Activated CD8-positive, alpha-beta memory T cell treated with anti-CD3 and anti-CD28 coated beads, Interleukin-2, amount 10 ng/mL, durations not matched to agents 7 days and 5 days (primary cell): ENCODE measurements around the gene CORO2A. TPM values are rescaled to one million over a fixed set of nuclear protein-coding genes. Genes with fewer than 3 reads are reported as not detected.
"Not testable (repeated sequence)": the region's sequence is repeated elsewhere in the genome, so short reads cannot be mapped to it uniquely, and the experiment has no call there.

Experiments used
- ATAC-seq: fragments of 150-1000 bp; cut with Tn5 transposase; one replicate; pipeline ENCODE4 v1.10.0; 2021; ENCODE audit warnings: moderate library complexity
- CTCF ChIA-PET: fragments of 350-600 bp; sonication (Branson Sonifier 250); formaldehyde crosslinking; loops from one replicate; lab custom pipeline; 2021; ENCODE audit warnings: antibody characterized with exemption; lab: Charles Lee
- DNase-seq: peaks from one replicate; pipeline ENCODE4 v3.0.0-alpha.2; 2020
- H3K27ac Mint-ChIP-seq: one replicate; pipeline ENCODE4 v1.8.0; 2021; ENCODE audit warnings: mild to moderate bottlenecking, mixed read lengths
- H3K27me3 Mint-ChIP-seq: one replicate; pipeline ENCODE4 v1.8.0; 2021; ENCODE audit warnings: mixed read lengths
- H3K36me3 Mint-ChIP-seq: one replicate; pipeline ENCODE4 v1.8.0; 2021; ENCODE audit warnings: mild to moderate bottlenecking, mixed read lengths
- H3K4me1 Mint-ChIP-seq: one replicate; pipeline ENCODE4 v1.8.0; 2021; ENCODE audit warnings: mixed read lengths
- H3K4me3 Mint-ChIP-seq: one replicate; pipeline ENCODE4 v1.8.0; 2021; ENCODE audit warnings: mild to moderate bottlenecking, moderate library complexity, mixed read lengths
- H3K9me3 Mint-ChIP-seq: one replicate; pipeline ENCODE4 v1.8.0; 2022; ENCODE audit warnings: low read depth, mixed read lengths
- total RNA-seq, 2 experiments: library from RNA; stranded (reverse); gene quantifications; one replicate each; pipeline ENCODE4 v1.2.3, GENCODE V29; 2021

CORO2A gene
- total RNA-seq, 2 experiments from 2014 or later: 6.2 to 11.5 TPM

DNA sequence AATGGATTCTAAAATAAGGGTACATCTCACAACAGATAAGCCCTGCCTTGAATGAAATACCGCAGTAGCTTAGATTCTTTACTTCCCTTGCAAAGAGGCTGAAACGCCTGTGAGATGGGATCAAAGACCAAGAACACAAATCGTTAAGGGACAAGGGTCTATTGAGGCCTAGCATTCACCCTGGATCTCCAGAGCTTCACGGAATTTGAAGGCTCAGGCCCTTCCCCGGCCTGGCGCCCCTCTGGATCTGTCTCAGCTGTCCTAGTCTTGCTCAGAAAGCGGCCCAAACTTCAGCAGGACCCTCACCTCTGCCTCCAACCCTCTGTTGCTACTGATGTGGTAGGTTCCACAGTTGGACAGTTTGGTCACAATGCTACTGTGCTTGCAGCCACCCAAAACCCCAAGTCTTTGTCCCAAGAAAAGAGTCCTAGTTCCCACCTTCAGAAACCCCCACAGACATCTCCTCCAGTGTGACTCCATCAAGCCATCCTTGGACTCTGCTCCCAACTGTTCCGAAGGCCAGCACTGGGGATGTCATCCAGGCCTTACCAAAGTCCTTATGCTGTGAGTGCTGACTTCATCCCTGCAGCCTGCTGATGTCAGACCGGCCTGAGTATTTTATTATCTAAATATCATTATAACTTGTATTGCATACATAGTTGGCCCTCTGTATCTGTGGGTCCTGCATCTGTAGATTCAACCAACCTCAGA is 9.4 kb downstream of the CORO2A start:
- H3K9me3 Mint-ChIP-seq: no peaks in the 10 kb centered on the region
- DNase-seq (no peak), ATAC-seq (no peak)
- CTCF ChIA-PET: no interaction called here
- H3K27me3 Mint-ChIP-seq: no peaks in the 10 kb centered on the region
- no peak overlapping the region for H3K27ac Mint-ChIP-seq
- H3K36me3 Mint-ChIP-seq: no peaks in the 10 kb centered on the region
- no peak overlapping the region for H3K4me3 Mint-ChIP-seq
- H3K4me1 Mint-ChIP-seq: peaks cover 9% of the 10 kb centered on the region

DNA sequence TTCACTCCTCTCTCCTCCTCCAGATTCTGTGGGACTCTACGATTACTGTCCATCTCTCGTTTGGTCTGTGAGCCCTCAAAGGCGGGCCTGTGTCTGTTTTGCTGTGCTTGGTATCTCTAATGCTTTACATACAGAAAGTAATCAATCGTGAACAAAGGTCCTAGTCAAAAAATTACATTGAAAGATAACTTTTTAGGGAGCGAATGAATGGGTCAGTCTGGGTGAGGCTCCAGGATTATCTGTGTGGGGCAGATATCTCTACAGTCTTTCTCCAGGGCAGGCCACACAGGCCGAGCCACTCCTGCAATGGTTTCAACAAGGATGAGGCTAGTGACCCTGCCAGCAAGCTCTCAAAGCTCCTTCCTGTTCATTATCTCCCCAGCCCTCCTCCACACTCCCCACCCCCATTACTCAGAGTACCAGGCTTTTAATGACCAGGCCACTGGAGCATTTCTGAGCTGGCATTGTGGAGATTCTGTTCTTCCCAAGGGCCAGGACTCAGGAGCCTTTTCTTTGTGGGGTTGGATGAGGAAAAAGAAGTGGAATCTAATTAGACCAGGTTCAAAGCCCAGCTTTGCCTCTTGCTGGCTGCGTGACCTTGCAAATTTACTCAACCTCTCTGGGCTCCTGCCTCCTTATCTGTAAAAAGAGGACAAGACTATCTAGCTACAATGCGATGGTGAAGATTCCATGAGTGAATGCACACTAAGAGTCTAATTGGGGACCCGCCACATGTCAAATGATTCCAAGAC is 10.2 kb downstream of the CORO2A start:
- H3K9me3 Mint-ChIP-seq: no peaks in the 10 kb centered on the region
- DNase-seq (no peak), ATAC-seq (no peak)
- no peak overlapping the region for H3K4me3 Mint-ChIP-seq
- H3K27ac Mint-ChIP-seq: no peak overlapping the region
- H3K4me1 Mint-ChIP-seq: peaks cover 9% of the 10 kb centered on the region
- H3K27me3 Mint-ChIP-seq: no peaks in the 10 kb centered on the region
- H3K36me3 Mint-ChIP-seq: no peaks in the 10 kb centered on the region
- CTCF ChIA-PET: no interaction called here

DNA sequence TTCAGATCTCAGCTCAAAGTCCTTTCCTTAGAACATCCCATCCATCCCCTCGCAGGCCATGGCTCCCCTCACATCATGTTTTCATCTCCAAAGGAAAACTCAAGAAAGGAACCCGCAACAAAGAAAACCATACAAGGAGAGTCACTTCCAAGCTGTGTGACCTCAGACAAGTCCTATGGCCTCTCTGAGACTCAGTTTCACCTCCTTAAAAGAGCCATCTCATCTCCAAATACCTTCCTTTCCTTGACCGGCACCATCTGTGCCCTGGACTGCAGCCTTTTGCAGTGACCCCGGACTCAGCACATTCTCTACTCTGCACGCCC is 10.7 kb downstream of the CORO2A start:
- Mint-ChIP-seq H3K4me3 (no peak overlapping the region), H3K27ac (peak overlapping the region; percentile 19), H3K4me1 (peaks cover 9% of the 10 kb centered on the region), H3K36me3 (no peaks in the 10 kb centered on the region), H3K9me3 (no peaks in the 10 kb centered on the region), H3K27me3 (no peaks in the 10 kb centered on the region)
- CTCF ChIA-PET: no interaction called here
- ATAC-seq: no peak
- no peak for DNase-seq

DNA sequence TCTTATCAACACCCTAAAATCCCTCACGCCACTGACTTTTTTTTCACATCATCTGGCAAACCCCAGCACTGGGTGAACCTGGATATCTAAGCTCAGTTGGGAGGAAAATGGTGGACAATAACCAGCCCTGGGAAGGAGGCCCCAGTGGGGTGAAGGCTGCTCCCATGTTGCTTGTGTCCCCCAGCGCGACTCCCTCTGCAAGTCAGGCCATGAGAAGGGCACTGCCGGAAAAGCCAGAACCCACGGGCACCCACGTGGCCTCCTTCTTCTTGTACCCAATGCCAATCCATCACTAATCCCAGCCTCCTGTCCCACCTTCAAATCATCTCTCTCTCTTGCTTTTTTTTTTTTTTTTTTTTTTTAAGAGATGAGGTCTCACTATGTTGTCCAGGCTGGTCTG is 11.4 kb downstream of the CORO2A start:
- Mint-ChIP-seq H3K4me3 (no peak overlapping the region), H3K4me1 (peaks cover 9% of the 10 kb centered on the region), H3K36me3 (no peaks in the 10 kb centered on the region), H3K27ac (no peak overlapping the region), H3K27me3 (no peaks in the 10 kb centered on the region), H3K9me3 (no peaks in the 10 kb centered on the region)
- ATAC-seq: no peak
- no peak for DNase-seq
- CTCF ChIA-PET: interaction anchor here (0.8 kb wide), 1 partner anchor 10 kb away, joined by 3 read pairs; no protein-coding TSS in a partner anchor

DNA sequence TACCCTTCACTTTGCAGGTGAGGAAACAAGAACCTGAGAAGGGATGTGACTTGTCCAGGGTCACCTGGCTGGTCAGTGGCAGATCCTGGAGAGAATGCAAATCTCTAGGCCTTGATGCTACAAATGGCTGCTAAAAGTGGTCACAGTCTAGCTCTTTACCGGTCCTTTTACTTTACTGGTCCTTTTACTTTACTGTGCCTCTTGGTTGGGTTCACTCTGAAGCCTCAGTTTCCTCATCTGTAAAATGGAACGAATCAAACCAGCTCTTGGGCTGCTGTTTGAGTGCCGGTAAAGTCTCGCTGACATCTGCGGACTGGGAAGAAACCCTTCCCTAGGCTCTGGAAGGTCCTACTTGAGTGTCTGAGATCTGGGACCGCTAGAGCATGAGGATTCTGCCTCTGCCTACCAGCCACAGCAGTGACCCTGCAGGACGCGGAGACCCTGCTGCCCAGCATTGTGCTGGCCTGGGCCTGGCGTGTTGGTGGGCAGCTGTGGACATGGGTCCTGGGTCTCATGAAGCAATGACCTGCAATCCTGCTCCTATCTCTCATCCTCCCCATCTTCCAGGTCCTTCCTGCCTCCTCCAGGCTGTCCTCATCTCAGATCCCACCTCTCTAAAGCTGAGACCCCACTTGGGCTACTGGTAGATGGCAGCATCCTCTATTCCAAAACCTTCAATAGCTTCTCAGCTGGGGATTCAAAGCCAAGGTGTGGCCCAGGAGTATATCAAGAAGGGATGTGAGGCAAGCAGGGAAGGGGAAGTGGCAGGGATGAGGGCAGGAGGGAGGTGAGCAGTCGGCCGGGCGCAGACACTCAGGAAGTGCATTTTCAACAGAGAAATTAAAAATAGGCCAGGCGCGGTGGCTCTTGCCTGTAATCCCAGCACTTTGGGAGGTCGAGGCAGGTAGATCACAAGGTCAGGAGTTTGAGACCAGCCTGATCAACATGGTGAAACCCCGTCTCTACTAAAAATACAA is 13.3 kb downstream of the CORO2A start:
- no peak overlapping the region for H3K4me3 Mint-ChIP-seq
- CTCF ChIA-PET: interaction anchor here (1.0 kb wide), 1 partner anchor 81 kb away, joined by 3 read pairs; no protein-coding TSS in a partner anchor
- no peak for ATAC-seq

DNA sequence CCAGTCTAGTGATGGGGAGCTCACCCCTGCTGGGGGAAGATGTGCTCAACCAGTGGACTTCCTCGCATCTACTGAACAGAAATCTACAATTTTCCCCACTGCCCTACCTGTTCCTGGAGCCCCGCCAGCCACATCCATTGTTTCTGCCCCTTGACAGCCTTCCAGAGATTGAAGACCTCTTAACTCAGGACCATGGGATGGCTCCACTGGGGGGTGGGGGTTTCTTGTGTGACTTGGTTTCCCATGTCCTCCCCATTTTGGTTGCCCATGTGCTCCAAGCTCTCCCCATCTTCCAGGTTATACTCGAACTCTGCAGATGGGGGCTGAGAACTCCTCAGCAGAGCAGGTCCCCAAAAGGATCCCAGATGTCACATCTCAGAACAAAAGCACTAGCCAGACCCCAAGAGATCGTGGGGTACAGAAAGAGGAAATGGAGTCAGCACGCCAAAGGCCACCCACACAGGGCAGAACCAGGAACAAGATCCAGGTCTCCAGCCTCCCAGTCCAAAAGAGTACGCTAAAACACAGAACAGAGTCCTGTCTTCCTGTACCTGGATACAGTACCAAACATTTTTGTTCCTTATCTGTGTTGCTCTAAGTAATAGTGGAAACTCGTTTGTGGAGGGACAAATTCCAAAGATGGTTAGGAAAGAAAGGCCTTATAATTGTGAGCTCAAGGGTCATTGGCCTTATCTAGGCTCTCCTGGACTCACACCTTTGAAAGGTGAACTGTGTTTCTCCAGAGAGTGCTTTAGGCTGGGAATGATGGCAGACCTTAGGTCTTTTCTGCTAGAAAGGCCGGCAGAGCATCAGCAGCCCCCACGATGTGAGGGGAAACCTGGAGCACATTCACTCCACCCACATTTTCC is 15.8 kb downstream of the CORO2A start:
- H3K27me3 Mint-ChIP-seq: no peaks in the 10 kb centered on the region
- ATAC-seq: no peak
- H3K4me1 Mint-ChIP-seq: peaks cover 7% of the 10 kb centered on the region
- DNase-seq: no peak
- H3K36me3 Mint-ChIP-seq: no peaks in the 10 kb centered on the region
- no peak overlapping the region for H3K4me3 Mint-ChIP-seq
- no peak overlapping the region for H3K27ac Mint-ChIP-seq
- H3K9me3 Mint-ChIP-seq: no peaks in the 10 kb centered on the region
- CTCF ChIA-PET: no interaction called here

More for the DNA sequence above, 13.3 kb downstream of the CORO2A start:
- no peak overlapping the region for H3K27ac Mint-ChIP-seq
- H3K36me3 Mint-ChIP-seq: no peaks in the 10 kb centered on the region
- H3K9me3 Mint-ChIP-seq: no peaks in the 10 kb centered on the region
- H3K4me1 Mint-ChIP-seq: peaks cover 9% of the 10 kb centered on the region
- no peaks in the 10 kb centered on the region for H3K27me3 Mint-ChIP-seq
- DNase-seq: no peak

DNA sequence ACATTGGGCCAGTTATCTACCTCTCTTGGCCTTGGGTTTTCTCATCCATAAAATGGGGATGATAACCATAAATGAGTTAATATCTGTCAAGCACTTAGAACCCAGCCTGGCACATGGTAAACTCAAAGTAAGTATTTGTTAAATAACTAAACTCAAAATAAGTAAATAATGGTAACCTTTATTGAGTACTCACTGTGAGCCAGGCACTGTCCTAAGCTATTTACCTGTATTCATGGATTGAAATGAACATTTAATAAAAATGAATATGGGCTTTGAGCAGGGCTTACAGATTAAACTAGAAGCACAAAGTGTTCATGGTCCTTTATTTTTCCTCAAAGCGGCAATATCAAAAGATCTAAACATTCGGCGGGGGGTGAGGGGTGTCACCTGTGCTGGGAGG is 16.7 kb downstream of the CORO2A start:
- CTCF ChIA-PET: no interaction called here
- no peak for ATAC-seq
- Mint-ChIP-seq H3K4me1 (peaks cover 7% of the 10 kb centered on the region), H3K4me3 (no peak overlapping the region), H3K36me3 (no peaks in the 10 kb centered on the region), H3K27me3 (no peaks in the 10 kb centered on the region), H3K27ac (no peak overlapping the region), H3K9me3 (no peaks in the 10 kb centered on the region)
- no peak for DNase-seq

DNA sequence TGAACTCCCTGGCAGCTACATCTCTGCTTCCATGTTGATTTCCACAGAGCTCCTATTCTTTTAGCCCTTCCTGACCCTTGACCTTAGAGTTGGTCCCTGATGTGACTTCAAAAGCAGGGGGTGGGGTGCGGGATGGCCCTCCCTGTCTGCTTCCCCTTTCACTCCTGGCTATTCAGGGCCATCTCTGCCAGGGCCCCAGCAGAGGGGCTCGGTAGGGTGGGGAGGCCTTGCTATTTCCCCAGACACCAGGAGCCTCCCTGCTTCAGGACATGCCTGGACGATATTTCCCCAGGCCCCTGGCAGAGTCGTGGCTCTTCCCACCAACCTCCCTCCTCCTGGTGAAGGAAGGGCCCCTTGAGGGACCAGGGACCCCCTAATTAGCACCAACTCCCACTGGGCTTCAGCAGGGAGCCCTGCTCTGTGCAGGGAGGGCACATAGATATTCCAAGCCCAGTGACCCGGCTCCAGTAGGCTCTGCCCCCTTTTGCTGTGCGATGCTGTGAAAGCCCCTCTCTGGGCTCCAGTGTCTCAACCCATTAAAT is 17.3 kb downstream of the CORO2A start:
- H3K4me1 Mint-ChIP-seq: peaks cover 9% of the 10 kb centered on the region

DNA sequence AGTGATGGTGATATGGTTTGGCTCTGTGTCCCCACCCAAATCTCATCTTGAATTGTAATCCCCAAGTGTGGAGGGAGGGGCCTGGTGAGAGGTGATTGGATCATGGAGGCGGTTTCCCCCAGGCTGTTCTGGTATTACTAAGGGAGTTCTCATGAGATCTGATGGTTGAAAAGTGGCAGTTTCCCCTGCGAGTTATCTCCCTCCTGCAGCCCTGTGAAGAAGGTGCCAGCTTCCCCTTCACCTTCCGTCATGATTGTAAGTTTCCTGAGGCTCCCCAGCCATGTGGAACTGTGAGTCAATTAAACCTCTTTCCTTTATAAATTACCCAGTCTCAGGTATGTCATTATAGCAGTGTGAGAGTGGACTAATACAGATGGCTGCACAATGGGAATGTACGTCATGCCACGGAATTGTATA is 17.9 kb downstream of the CORO2A start:
- H3K9me3 Mint-ChIP-seq, H3K36me3 Mint-ChIP-seq, DNase-seq, H3K27me3 Mint-ChIP-seq, ATAC-seq, CTCF ChIA-PET, H3K27ac Mint-ChIP-seq, H3K4me3 Mint-ChIP-seq: not testable (repeated sequence)
- peaks cover 12% of the 10 kb centered on the region for H3K4me1 Mint-ChIP-seq

More for the DNA sequence above, 17.3 kb downstream of the CORO2A start:
- CTCF ChIA-PET: no interaction called here
- H3K9me3 Mint-ChIP-seq: no peaks in the 10 kb centered on the region
- DNase-seq (no peak), ATAC-seq (no peak)
- no peak overlapping the region for H3K27ac Mint-ChIP-seq
- H3K36me3 Mint-ChIP-seq: no peaks in the 10 kb centered on the region
- H3K27me3 Mint-ChIP-seq: no peaks in the 10 kb centered on the region
- H3K4me3 Mint-ChIP-seq: no peak overlapping the region

DNA sequence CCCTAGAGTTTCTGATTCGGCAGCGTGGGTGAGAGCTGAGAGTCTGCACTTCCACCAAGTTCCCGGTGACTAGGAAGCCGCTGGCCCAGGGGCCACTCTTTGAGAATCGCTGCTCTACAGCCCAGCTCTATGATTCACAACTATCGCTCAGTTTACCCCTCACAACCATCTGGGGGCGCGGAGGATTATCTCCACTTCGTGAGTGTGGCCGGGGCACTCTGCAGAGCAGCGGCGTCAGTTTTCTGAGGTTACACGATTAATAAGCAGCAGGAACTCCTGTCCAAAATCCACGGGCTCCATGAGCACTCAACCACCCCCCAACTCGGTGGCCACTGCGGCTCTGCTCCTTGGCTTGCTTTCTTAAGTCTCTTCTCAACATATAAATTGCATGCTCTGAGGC is 19.3 kb downstream of the CORO2A start:
- no peak overlapping the region for H3K27ac Mint-ChIP-seq
- no peaks in the 10 kb centered on the region for H3K9me3 Mint-ChIP-seq
- no peaks in the 10 kb centered on the region for H3K36me3 Mint-ChIP-seq
- CTCF ChIA-PET: no interaction called here
- H3K4me1 Mint-ChIP-seq: peaks cover 22% of the 10 kb centered on the region
- H3K4me3 Mint-ChIP-seq: no peak overlapping the region
- no peaks in the 10 kb centered on the region for H3K27me3 Mint-ChIP-seq
- ATAC-seq: no peak
- no peak for DNase-seq

DNA sequence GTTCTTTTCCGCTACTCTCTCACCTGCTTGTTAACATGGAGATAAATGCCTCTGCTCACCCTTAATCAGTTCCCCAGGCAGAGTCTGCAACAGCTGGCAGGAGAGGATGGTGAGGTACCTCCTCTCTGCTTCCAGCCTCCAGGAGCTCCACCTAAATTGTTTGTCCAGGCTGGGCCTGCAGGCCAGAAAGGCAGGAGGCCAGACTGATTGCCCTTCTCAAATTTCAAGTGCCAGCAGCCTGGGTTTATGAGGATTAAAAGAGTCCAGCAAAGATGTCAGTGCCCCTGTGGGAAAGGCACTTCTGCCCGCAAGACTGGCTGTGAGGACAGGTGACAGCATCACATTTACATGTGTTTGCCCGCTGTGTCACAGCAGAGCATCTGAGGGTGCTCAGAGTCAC is 19.8 kb downstream of the CORO2A start:
- Mint-ChIP-seq H3K4me3 (no peak overlapping the region), H3K9me3 (no peaks in the 10 kb centered on the region), H3K27ac (no peak overlapping the region), H3K36me3 (no peaks in the 10 kb centered on the region), H3K4me1 (peaks cover 27% of the 10 kb centered on the region), H3K27me3 (no peaks in the 10 kb centered on the region)
- CTCF ChIA-PET: no interaction called here
- ATAC-seq: no peak
- DNase-seq: no peak

DNA sequence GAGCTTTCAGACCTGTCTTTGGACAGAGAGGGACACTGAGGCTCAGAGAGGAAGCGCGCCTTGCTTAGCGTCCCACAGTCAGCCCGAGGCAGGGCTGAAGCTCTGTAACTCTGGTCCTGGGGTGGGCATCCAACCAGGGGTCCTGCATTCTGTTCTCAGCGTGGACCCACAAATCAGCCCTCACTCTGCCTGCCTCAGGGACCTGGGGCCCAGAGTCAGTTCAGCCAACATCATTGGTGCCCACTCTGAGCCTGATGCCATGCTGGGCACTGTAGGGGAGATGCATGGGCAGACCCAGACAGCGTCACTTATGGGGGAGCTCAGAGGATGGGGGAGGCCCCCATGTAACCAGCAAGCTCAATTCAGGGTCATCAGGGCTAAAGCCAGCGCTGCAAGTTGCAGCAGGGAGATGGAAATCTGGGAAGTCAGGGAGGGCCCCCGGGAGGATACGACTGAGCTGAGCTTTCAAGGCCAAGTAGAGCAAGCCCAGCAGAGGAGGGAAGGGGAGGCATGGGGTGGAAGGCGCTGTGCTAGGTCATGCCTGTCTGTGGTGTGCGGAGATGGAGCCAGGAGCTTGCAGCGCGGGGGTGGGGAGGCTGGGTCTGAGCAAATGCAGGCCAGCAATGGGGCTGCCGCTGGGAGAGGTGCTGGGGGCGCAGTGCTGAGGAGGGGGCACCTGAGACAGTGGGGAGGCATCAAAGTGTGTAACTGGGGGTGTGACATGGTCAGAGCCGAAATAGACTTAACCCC is 21.1 kb downstream of the CORO2A start:
- Mint-ChIP-seq H3K36me3 (no peaks in the 10 kb centered on the region), H3K4me3 (no peak overlapping the region), H3K9me3 (no peaks in the 10 kb centered on the region), H3K27ac (no peak overlapping the region), H3K4me1 (peaks cover 32% of the 10 kb centered on the region), H3K27me3 (no peaks in the 10 kb centered on the region)
- no peak for DNase-seq
- ATAC-seq: no peak
- CTCF ChIA-PET: interaction anchor here (0.5 to 1.9 kb wide), 2 partner anchors 13 to 52 kb away, joined by 3 to 4 read pairs; no protein-coding TSS in a partner anchor
